HepG2 (cell line): ENCODE measurements around the gene ARFGEF2. TPM values are rescaled to one million over a fixed set of nuclear protein-coding genes. Genes with fewer than 3 reads are reported as not detected.

Experiments
- ARID4A ChIP-seq: sonication (generic); formaldehyde crosslinking; IDR thresholded peaks from 2 replicates; pipeline ENCODE4 v1.5.0; 2020; ENCODE audit warnings: mild to moderate bottlenecking, missing genetic modification reagents, borderline replicate concordance
- CSRNP1 ChIP-seq: sonication (generic); formaldehyde crosslinking; IDR thresholded peaks from 2 replicates; pipeline ENCODE4 v1.8.1; 2023; ENCODE audit warnings: mild to moderate bottlenecking, missing genetic modification reagents
- HMGA1 ChIP-seq: sonication (generic); formaldehyde crosslinking; conservative IDR thresholded peaks from 2 replicates; pipeline ENCODE4 v1.4.0; 2020; ENCODE audit warnings: missing genetic modification reagents
- JDP2 ChIP-seq: sonication (generic); formaldehyde crosslinking; IDR thresholded peaks from 2 replicates; pipeline ENCODE4 v1.8.1; 2022; ENCODE audit warnings: missing genetic modification reagents, borderline replicate concordance
- KMT2A ChIP-seq: sonication (generic); formaldehyde crosslinking; IDR thresholded peaks from 2 replicates; pipeline ENCODE4 v1.4.0; 2020; ENCODE audit warnings: missing genetic modification reagents
- MLLT10 ChIP-seq: sonication (generic); formaldehyde crosslinking; IDR thresholded peaks from 2 replicates; pipeline ENCODE4 v1.4.0; 2020; ENCODE audit warnings: missing genetic modification reagents
- NFE2L1 ChIP-seq: sonication (generic); formaldehyde crosslinking; IDR thresholded peaks from 2 replicates; pipeline ENCODE4 v1.4.0; 2020; ENCODE audit warnings: missing genetic modification reagents, mild to moderate bottlenecking, borderline replicate concordance
- PBX2 ChIP-seq: IDR thresholded peaks from 2 replicates; pipeline ENCODE4 v1.6.1; 2016; ENCODE audit warnings: control low read depth
- POLR2A ChIP-seq, 2 experiments: IDR thresholded peaks; 2 replicates each; pipeline ENCODE4 v1.6.1; 2011; ENCODE audit warnings: low read depth in 2 of 2, low read length in 2 of 2, mild to moderate bottlenecking in 1 of 2, moderate library complexity in 1 of 2; ENCODE audit not compliant: insufficient read depth in 1 of 2
- RFX5 ChIP-seq: IDR thresholded peaks from 2 replicates; pipeline ENCODE4 v1.6.1; 2011; ENCODE audit warnings: low read depth, low read length, improper control_type of control experiment
- SOX5 ChIP-seq: IDR thresholded peaks from 2 replicates; pipeline ENCODE4 v1.6.1; 2016; ENCODE audit warnings: borderline replicate concordance
- SP140L ChIP-seq: sonication (generic); formaldehyde crosslinking; IDR thresholded peaks from 2 replicates; pipeline ENCODE4 v1.4.0; 2020; ENCODE audit warnings: missing genetic modification reagents, borderline replicate concordance
- SRSF4 ChIP-seq: fragments of 200-400 bp; formaldehyde crosslinking; IDR thresholded peaks from one replicate; pipeline ENCODE4 v1.6.1; 2018; ENCODE audit warnings: mild to moderate bottlenecking, low read depth, low read length, moderate library complexity; ENCODE audit not compliant: poor library complexity, severe bottlenecking
- TBX3 ChIP-seq: fragments of 450-650 bp; IDR thresholded peaks from 2 replicates; pipeline ENCODE4 v1.6.1; 2017; ENCODE audit warnings: antibody characterized with exemption, mild to moderate bottlenecking, inconsistent platforms, borderline replicate concordance
- ZBTB42 ChIP-seq: sonication (generic); formaldehyde crosslinking; IDR thresholded peaks from 2 replicates; pipeline ENCODE4 v1.5.0; 2020; ENCODE audit warnings: mild to moderate bottlenecking, missing genetic modification reagents
- ZNF256 ChIP-seq: sonication (generic); formaldehyde crosslinking; conservative IDR thresholded peaks from 2 replicates; pipeline ENCODE4 v1.4.0; 2020; ENCODE audit warnings: missing genetic modification reagents
- ZNF263 ChIP-seq: sonication (generic); formaldehyde crosslinking; IDR thresholded peaks from 2 replicates; pipeline ENCODE4 v1.4.0; 2020; ENCODE audit warnings: missing genetic modification reagents
- ZNF552 ChIP-seq: sonication (generic); formaldehyde crosslinking; IDR thresholded peaks from 2 replicates; pipeline ENCODE4 v1.9.0; 2022; ENCODE audit warnings: missing genetic modification reagents, mild to moderate bottlenecking, borderline replicate concordance
- ZNF747 ChIP-seq: sonication (generic); formaldehyde crosslinking; IDR thresholded peaks from 2 replicates; pipeline ENCODE4 v1.8.1; 2023; ENCODE audit warnings: missing genetic modification reagents, mild to moderate bottlenecking, borderline replicate concordance
- ZNF749 ChIP-seq: sonication (generic); formaldehyde crosslinking; IDR thresholded peaks from 2 replicates; pipeline ENCODE4 v1.8.0; 2022; ENCODE audit warnings: mild to moderate bottlenecking, missing genetic modification reagents, moderate library complexity, borderline replicate concordance
- ZNF883 ChIP-seq: sonication (generic); formaldehyde crosslinking; IDR thresholded peaks from 2 replicates; pipeline ENCODE4 v1.5.1; 2020; ENCODE audit warnings: mild to moderate bottlenecking, missing genetic modification reagents; ENCODE audit errors: not compliant biosample characterization
- ZSCAN31 ChIP-seq: sonication (generic); formaldehyde crosslinking; IDR thresholded peaks from 2 replicates; pipeline ENCODE4 v1.5.0; 2020; ENCODE audit warnings: low read depth, mild to moderate bottlenecking, missing genetic modification reagents
- polyA plus RNA-seq, 8 experiments: library from polyadenylated mRNA; depleted of rRNA in 3 of 8; stranded (reverse) in 7 of 8; unstranded in 1 of 8; fragments of >200 nt; fragmentation: Illumina TruSeq in 4 of 8; extraction: Trizol in 4 of 8; gene quantifications; 2 replicates each; pipeline versions ENCODE4 v1.2.1 to v1.2.3, GENCODE V29; 2011 to 2016; ENCODE audit warnings: low read depth in 4 of 8, missing spikeins in 1 of 8, mixed read lengths in 1 of 8; ENCODE audit not compliant: insufficient read depth in 1 of 8
- total RNA-seq, 5 experiments: library from RNA; depleted of rRNA; stranded (reverse); fragments of >200 nt; fragmentation: Illumina TruSeq; extraction: Trizol; gene quantifications; 2 replicates each; pipeline ENCODE4 v1.2.3, GENCODE V29; 2016; ENCODE audit warnings: low read depth in 1 of 5

Gene ARFGEF2
- total and polyA plus RNA-seq, 2 of the 13 experiments (the other 11 are each of a cell fraction or from before 2014, with no cell fraction given), result 44.0 to 60.8 TPM

GRCh38 chr20:49046087-49046900, 124.8 kb downstream of the ARFGEF2 start, which contains the start of gene CSE1L (continued):
- TF ChIP-seq JDP2 (CRISPR knock-in tag), result peak; percentile 89; the same call in 1 of the 2 replicates
- TF ChIP-seq RFX5, result peak; percentile 68
- peak; percentile 73 for TF ChIP-seq ZNF263
- peak; percentile 98 for TF ChIP-seq ZSCAN31 (CRISPR knock-in tag)
- TF ChIP-seq ZNF552 (CRISPR knock-in tag), result peak; percentile 83; the same call in 1 of the 2 replicates
- TF ChIP-seq KMT2A (CRISPR knock-in tag), result peak; percentile 99
- TF ChIP-seq TBX3, result peak; percentile 36; the same call in 1 of the 2 replicates
- TF ChIP-seq CSRNP1 (CRISPR knock-in tag), result peak; percentile 97; the same call in 1 of the 2 replicates
- peak; percentile 85 for TF ChIP-seq PBX2 (CRISPR knock-in tag)
- TF ChIP-seq HMGA1 (CRISPR knock-in tag), result no peak
- TF ChIP-seq ARID4A (CRISPR knock-in tag), result peak; percentile 99
- peak; percentile 97 for TF ChIP-seq ZNF256 (CRISPR knock-in tag)
- peak; percentile 88; the same call in 1 of the 2 replicates for TF ChIP-seq ZBTB42 (CRISPR knock-in tag)
- peak; percentile 52 for TF ChIP-seq NFE2L1 (CRISPR knock-in tag)
- TF ChIP-seq ZNF883 (CRISPR knock-in tag), result peak; percentile 99
- TF ChIP-seq SOX5 (CRISPR knock-in tag), result peak; percentile 11; the same call in 1 of the 2 replicates
- TF ChIP-seq POLR2A (IDR thresholded peaks at IDR 0.05; ENCODE audit: insufficient read depth in 1 of 2, low read depth in 2 of 2, low read length in 2 of 2), result peak; percentile 93 to 96
- no peak for TF ChIP-seq SRSF4
- peak; percentile 97 for TF ChIP-seq MLLT10
- TF ChIP-seq ZNF749 (CRISPR knock-in tag), result peak; percentile 97
- TF ChIP-seq ZNF747, result peak; percentile 94
- TF ChIP-seq SP140L (CRISPR knock-in tag), result 0 out of 2 replicates have a peak, but pooled peaks have one; percentile 78
